Sigmoid colon (tissue), 7 donors: ENCODE measurements around the gene UBL3. TPM values are rescaled to one million over a fixed set of nuclear protein-coding genes. Genes with fewer than 3 reads are reported as not detected.

Source experiments
- DNase-seq: peaks from one replicate; pipeline ENCODE4 v3.0.0-alpha.2; 2019
- H3K27ac ChIP-seq, 4 donors: fragments of 200-600 bp; sonication (generic); one replicate each; pipeline ENCODE4 v1.5.1; 2016 to 2019; ENCODE audit warnings: mild to moderate bottlenecking in 1 of 4
- H3K27me3 ChIP-seq, 3 donors: fragments of 200-600 bp; sonication (generic); one replicate each; pipeline ENCODE4 v1.5.1; 2019; ENCODE audit warnings: mild to moderate bottlenecking in 1 of 3
- H3K36me3 ChIP-seq, 4 donors: fragments of 200-600 bp; sonication (generic); one replicate each; pipeline ENCODE4 v1.5.1; 2016 to 2019
- H3K4me1 ChIP-seq, 4 donors: fragments of 200-600 bp; sonication (generic); one replicate each; pipeline ENCODE4 v1.5.1; 2017 to 2019
- H3K4me3 ChIP-seq, 4 donors: fragments of 200-600 bp; sonication (generic); one replicate each; pipeline ENCODE4 v1.5.1; 2017 to 2019; ENCODE audit warnings: mild to moderate bottlenecking in 2 of 4, moderate library complexity in 1 of 4
- H3K9me3 ChIP-seq, 4 donors: fragments of 200-600 bp in 3 of 4; sonication (generic) in 3 of 4; one replicate each; pipeline versions ENCODE4 v1.5.1 to v1.6.1; 2013 to 2019
- CTCF ChIP-seq, 4 experiments: fragments of 450-650 bp in 3 of 4; fragments of 200-600 bp in 1 of 4; IDR thresholded peaks; one replicate each; pipeline ENCODE4 v1.5.1; 2016 to 2019; ENCODE audit warnings: antibody characterized with exemption in 4 of 4, mild to moderate bottlenecking in 3 of 4, moderate library complexity in 2 of 4
- EP300 ChIP-seq, 4 donors: sonication (generic); formaldehyde crosslinking; IDR thresholded peaks; one replicate each; pipeline ENCODE4 v1.6.1; 2017; ENCODE audit warnings: antibody characterized with exemption in 4 of 4
- POLR2A ChIP-seq, 2 donors: fragments of 450-650 bp; IDR thresholded peaks; one replicate each; pipeline ENCODE4 v1.6.1; 2016; ENCODE audit warnings: antibody characterized with exemption in 2 of 2, mild to moderate bottlenecking in 2 of 2, moderate library complexity in 2 of 2
- POLR2AphosphoS5 ChIP-seq, 4 donors: sonication (generic); formaldehyde crosslinking; IDR thresholded peaks; one replicate each; pipeline ENCODE4 v1.6.1; 2017; ENCODE audit warnings: antibody characterized with exemption in 4 of 4
- WGBS, 2 donors: extraction: QIAGEN DNeasy Blood & Tissue Kit; methylation state at CpG; one replicate each; pipeline ENCODE4 v1.1.7; 2013; 5-methylcytosine and 5-hydroxymethylcytosine counted together
- intact Hi-C: fragments of 100-400 bp; cut with DNase I; formaldehyde crosslinking; loops from one replicate; pipeline ENCODE4 v1.15.1; 2023
- polyA plus RNA-seq, 3 donors: library from polyadenylated mRNA; stranded (reverse); fragments of 200-250 nt; gene quantifications; one replicate each; pipeline ENCODE4 v1.2.3, GENCODE V29; 2013
- total RNA-seq, 4 donors: library from RNA; depleted of rRNA; stranded (reverse); fragments of >200 nt; gene quantifications; one replicate each; pipeline ENCODE4 v1.1.0, GENCODE V29; 2016
- donor health status: healthy with polysubstance abuse.
- donor health status: Bipolar disorder and iron deficiency.
- donor health status: healthy.

The UBL3 gene
- total and polyA plus RNA-seq, 7 donors: 19.1 to 48.6 (median 41.1) TPM

GRCh38 chr13:29800687-29801086 lies 49.7 kb downstream of the UBL3 start:
- WGBS, 2 donors: 94 to 96% methylated on average over 6 of the region's 6 CpGs
- H3K4me1 ChIP-seq: peaks cover 0 to 20% (median 0%) of the 10 kb centered on the region in 4 donors

GRCh38 chr13:29799041-29799440 lies 51.4 kb downstream of the UBL3 start:
- Histone ChIP-seq H3K4me3 (no peak overlapping the region), H3K4me1 (peaks cover 0 to 16% (median 0%) of the 10 kb centered on the region in 4 donors), H3K9me3 (no peaks in the 10 kb centered on the region), H3K27me3 (no peaks in the 10 kb centered on the region), H3K27ac (no peak overlapping the region), H3K36me3 (no peaks in the 10 kb centered on the region)
- 67 to 74% methylated on average over 2 of the region's 2 CpGs for WGBS, 2 donors
- intact Hi-C loops: no loop called here
- DNase-seq: no peak
- TF ChIP-seq POLR2A (IDR thresholded peaks at IDR 0.05) (no peak), EP300 (IDR thresholded peaks at IDR 0.05) (no peak), CTCF (IDR thresholded peaks at IDR 0.05) (no peak), POLR2AphosphoS5 (IDR thresholded peaks at IDR 0.05) (no peak)

More at GRCh38 chr13:29800687-29801086, 49.7 kb downstream of the UBL3 start:
- H3K27me3 ChIP-seq: no peaks in the 10 kb centered on the region
- intact Hi-C loops: no loop called here
- H3K36me3 ChIP-seq: no peaks in the 10 kb centered on the region
- TF ChIP-seq POLR2AphosphoS5 (IDR thresholded peaks at IDR 0.05) (no peak), EP300 (IDR thresholded peaks at IDR 0.05) (no peak), CTCF (IDR thresholded peaks at IDR 0.05) (no peak), POLR2A (IDR thresholded peaks at IDR 0.05) (no peak)
- H3K27ac ChIP-seq: no peak overlapping the region
- no peak overlapping the region for H3K4me3 ChIP-seq
- no peak for DNase-seq
- H3K9me3 ChIP-seq: no peaks in the 10 kb centered on the region

GRCh38 chr13:29791997-29792780 lies 58.2 kb downstream of the UBL3 start:
- WGBS, 2 donors: 94 to 96% methylated on average over 5 of the region's 5 CpGs
- no peak for TF ChIP-seq EP300 (IDR thresholded peaks at IDR 0.05)
- no peak for TF ChIP-seq POLR2A (IDR thresholded peaks at IDR 0.05)
- no peak for TF ChIP-seq CTCF (IDR thresholded peaks at IDR 0.05)
- TF ChIP-seq POLR2AphosphoS5 (IDR thresholded peaks at IDR 0.05): no peak

DNA sequence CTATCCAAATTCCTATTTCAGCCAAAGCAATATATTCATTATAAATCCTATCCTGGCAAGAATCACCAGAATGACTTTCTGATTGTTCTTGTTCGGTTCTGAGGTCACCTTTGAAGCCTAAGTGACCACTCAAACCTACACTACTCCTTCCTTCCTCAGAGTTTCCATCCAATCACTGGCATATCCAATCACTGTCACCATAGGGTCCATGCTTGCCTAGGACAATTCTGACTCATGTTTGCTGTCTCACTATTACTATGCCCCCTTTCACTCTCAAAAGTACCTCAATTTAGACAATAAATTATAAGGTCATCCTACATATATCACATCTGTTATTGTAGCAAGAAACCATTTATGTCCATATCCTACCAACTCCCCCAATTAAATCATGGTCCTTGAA lies 58.9 kb downstream of the UBL3 start:
- Histone ChIP-seq H3K27ac (no peak overlapping the region), H3K36me3 (no peaks in the 10 kb centered on the region), H3K4me1 (peaks cover 0 to 8% (median 0%) of the 10 kb centered on the region in 4 donors), H3K4me3 (no peak overlapping the region), H3K27me3 (no peaks in the 10 kb centered on the region), H3K9me3 (no peaks in the 10 kb centered on the region)
- TF ChIP-seq POLR2A (IDR thresholded peaks at IDR 0.05) (no peak), EP300 (IDR thresholded peaks at IDR 0.05) (no peak), CTCF (IDR thresholded peaks at IDR 0.05) (no peak), POLR2AphosphoS5 (IDR thresholded peaks at IDR 0.05) (no peak)
- DNase-seq: no peak
- intact Hi-C loops: no loop called here
- WGBS, 2 donors: 22 to 68% methylated on average over 1 of the region's 1 CpG

More at GRCh38 chr13:29791997-29792780, 58.2 kb downstream of the UBL3 start:
- Histone ChIP-seq H3K36me3 (no peaks in the 10 kb centered on the region), H3K27me3 (no peaks in the 10 kb centered on the region), H3K9me3 (no peaks in the 10 kb centered on the region), H3K27ac (no peak overlapping the region), H3K4me3 (no peak overlapping the region), H3K4me1 (peaks cover 0 to 8% (median 0%) of the 10 kb centered on the region in 4 donors)
- no peak for DNase-seq
- intact Hi-C loops: no loop called here
